Activated CD4-positive, alpha-beta T cell treated with anti-CD3 and anti-CD28 coated beads, Interleukin-2, amount 10 ng/mL, durations not matched to agents 7 days and 5 days (primary cell): ENCODE measurements around the gene CACNG4. TPM values are rescaled to one million over a fixed set of nuclear protein-coding genes. Genes with fewer than 3 reads are reported as not detected.

Experiments
- total RNA-seq, 2 experiments: library from RNA; stranded (reverse); gene quantifications; one replicate each; pipeline ENCODE4 v1.2.3, GENCODE V29; 2021

CACNG4 gene
- total RNA-seq, 2 experiments from 2014 or later: not detected

Other genes with a start within 250 kb of the CACNG4 start
- not detected for gene CACNG5, start 129.6 kb upstream of the CACNG4 start, total RNA-seq
- gene CACNG1, start 79.8 kb downstream of the CACNG4 start, total RNA-seq: not detected